Activated effector memory CD4-positive, alpha-beta T cell treated with Interleukin-2 at 50 U/mL for 16 hours (primary cell): ENCODE data around the gene SOX6.

Source experiments
- DNase-seq: peaks from one replicate; pipeline ENCODE4 v3.0.0-alpha.2; 2020

Gene SOX6

GRCh38 chr11:16363706-16364105 lies 7.4 kb upstream of the SOX6 start:
- DNase-seq = no peak

DNA sequence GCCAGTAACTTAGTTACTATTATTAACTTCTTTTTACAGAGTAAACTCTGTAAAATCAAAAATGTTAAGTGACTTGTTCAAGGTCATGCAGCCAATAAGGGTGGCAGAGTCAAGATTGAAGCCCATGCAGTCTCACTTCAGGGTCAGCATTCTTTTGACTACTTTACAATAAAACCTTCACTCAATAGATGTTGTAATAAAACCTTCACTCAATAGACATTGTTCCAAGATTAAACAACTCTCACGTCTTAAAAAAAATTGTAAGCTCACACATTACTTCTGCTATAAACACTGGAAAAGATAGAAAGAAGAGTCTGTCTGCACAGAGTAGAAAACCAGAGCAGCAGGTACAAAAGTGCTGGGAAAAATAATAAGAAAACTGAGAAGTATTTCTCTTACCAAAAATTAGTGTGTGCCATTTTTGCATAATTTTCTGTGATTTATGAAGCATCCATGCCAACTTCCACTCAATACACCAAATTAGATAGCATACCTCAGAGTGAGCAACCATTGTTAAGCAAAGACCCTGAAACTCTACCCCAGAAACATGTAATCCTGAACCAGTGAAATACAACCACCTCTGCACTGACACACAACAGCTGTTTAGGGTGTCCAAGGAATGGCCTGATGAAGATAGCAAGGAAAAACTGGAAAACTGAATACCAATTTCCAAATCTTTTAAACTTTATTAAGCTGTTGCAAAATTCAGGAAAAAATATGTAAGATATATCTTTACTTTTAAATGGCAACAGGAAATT lies 4.9 kb upstream of the SOX6 start:
- DNase-seq = no peak

- DNase-seq = no peak
Measured at GRCh38 chr11:16359369-16359768, 3.0 kb upstream of the SOX6 start.

DNA sequence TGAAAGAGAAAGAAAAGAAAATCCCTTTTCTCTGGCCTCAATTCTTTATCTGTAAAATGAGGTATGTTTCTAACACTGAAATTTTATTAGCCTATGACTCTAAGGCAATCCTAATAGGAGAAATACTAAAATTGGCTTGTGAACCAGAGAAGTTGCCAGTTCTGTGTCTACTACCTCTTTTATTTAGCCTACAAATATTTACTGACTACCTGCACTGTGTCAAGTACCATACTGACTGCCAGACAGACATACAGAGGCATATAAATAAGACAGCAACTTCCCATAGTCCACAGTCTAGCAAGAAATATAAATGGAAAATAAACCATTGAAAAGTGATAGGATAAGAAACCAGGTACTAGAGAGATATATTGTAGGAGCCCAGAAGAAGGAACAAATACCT lies 2.4 kb upstream of the SOX6 start:
- no peak for DNase-seq

DNA sequence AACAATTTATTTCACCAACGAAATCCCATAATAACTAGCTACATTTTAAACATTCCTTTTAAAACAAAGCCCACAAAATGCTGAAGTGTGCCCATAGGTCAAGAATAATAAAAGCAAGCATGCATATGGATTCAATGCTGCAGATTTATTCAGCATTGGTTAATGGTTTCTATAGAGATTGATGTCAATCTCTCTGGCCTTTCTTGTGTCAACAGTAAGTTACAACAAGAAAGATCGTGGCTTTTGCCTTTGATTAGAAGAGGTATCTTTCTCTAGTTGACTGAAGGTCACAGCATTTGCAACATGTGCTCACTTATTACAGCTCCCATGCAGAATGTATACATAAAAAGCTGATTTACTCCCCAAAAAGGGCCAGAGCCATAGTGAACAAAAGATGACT lies 1.4 kb upstream of the SOX6 start:
- DNase-seq = no peak

DNA sequence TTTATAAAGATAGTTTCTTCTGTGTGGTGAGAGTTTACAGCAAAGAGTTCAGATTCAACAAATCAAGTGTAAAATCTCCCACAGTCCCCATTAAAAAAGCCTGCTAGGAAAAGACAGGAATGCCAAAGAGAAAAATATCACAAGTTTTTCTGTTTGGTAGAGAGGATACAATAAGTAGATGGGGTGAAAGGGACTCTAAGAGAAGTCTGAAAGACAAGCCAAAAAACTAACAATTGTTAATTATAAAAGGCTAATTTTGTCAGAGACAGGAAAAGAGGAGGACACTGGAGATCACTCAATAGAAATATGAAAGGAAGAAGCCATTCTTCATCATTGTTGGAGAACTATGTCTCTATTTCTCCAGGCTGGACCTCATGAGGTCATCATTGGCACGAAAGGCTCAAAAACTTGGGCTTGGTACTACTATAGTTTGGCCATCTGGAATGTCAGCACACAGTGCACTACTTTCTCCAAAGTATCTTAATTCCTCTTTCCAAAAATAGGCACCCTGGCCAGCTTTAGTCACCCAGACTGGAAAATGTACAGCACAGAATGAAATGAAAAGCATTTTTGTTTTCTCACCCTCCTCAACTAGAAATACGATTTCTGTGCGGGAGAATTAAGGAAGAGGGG lies 531 bp upstream of the SOX6 start:
- no peak for DNase-seq

- no peak for DNase-seq
Measured at GRCh38 chr11:16352707-16353106, 3.6 kb downstream of the SOX6 start.

- no peak for DNase-seq
Measured at GRCh38 chr11:16350125-16350524, 6.2 kb downstream of the SOX6 start.

DNA sequence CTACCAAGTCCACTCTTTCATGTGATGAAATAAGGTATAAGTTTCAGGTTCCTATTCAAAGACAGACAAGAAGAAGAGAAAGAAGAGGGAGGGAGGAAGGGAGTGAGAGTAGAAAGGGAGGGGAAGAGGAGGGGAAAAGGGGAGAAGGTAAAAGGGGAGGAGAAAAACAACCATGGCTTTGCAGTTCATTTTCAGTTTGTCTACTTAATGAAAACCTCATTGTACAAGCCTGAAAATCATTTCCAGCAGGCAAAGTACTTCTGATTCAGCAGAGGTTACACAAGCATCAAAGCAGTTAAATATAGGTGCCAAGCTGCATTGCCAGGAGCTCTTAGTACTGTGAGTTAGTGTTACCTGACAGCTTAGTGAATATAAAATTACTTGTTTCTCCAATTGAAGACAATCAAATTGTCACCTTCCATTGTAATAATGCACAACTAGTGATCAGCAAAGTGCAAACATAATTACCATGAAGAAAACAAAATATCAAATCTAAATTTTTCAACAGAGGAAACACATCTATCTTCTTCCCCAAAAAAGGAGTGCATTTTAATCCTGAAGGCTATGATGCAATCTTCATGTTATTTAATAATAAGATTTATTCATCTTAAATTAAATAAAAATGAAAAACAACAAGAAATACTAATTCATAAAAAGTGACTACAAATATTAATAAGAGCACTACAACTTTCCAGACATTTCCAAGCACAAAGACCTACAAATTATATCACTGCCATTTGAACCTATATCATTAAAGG lies 8.2 kb downstream of the SOX6 start:
- DNase-seq = no peak

DNA sequence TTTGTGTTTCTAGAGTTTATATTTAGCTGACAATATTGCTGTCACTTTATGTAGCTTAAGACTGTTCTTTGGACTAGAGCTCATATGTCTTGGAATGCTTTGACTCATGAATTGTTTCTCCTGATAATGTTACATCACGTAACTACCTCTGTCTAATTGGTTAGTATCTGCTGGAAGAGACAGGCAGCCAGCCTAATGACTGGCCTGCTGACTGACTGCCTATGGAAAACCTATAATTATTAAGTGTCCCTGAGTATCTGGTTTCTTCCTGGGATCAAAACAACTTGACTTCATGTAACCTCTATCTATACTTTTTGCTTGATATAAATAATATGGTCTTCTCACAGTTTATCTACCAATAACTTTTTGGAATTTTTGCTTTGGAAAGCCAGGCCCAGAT lies 9.4 kb downstream of the SOX6 start:
- no peak for DNase-seq

DNA sequence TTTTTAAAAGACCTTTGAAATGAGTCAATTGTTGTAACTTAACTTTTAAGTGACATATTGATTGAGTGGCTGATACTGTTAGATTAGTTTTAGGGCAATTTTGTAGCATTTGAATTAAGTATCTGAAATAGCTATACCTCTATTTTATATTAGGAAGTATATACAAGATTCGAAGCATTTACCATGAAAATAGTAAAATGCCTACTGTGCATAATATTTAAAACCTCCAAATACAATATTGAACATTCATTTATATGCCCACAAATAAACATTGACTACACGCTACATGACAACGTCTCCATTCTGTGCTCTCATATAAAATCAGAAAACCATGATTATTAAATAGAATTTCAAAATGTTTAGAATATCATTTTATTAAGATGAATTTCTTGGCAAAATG lies 14.5 kb downstream of the SOX6 start:
- DNase-seq = no peak

DNA sequence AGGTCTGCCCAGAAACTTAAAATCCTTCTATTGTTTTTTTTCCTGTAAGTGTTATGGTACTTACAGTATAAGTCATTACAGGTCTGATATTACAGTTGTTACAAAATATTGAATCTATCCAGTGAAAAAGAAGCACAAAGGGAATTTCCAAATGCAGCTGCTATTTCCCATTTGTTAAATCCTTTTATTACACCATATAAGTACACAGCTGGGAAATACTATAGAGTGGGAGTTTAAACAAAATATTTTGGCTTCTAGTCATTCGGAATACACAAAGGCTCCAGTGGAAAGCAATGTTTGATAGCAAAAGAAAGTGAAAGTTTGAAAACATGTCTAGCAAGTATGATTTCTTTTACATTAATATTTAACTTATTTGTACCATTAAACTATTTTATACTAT lies 18.0 kb downstream of the SOX6 start:
- DNase-seq = no peak

DNA sequence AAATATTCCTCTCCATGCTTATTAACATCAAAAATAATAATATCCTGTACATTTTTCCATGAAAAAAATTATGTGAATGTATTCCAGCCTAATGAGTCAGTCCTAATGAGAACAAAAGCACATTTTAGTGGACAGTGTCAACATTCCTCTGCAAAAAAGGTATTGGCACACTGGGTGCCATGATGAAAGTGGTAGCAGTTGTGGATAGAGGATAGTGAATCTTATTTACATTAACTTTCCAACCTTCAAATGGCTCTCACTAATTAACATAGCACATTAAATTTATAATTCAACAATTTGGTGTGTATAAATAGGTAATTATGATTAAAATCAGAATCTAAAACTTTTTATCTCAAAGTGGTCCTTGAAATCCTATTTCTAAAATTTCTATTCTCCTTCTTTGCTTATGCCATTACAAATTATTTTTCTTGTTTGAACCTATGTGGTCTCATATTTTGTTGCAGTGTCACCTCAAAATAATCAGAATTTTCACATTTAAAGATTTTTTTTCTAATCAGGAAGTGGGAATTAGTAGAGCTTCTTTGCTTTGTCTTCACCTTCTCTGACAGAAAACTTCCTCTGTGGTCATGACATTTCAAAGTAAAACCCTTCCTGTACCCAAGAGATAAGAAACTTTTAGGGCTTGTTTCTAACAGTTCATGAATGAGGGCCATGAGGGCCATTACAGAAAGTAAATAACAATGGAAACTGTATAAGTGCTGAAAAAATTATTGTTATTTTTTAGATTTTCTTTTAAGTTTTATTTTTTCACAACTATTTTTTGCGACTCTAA lies 18.7 kb downstream of the SOX6 start:
- no peak for DNase-seq

GRCh38 chr11:16336721-16337120 lies 19.6 kb downstream of the SOX6 start:
- no peak for DNase-seq

- no peak for DNase-seq
Measured at GRCh38 chr11:16336204-16336603, 20.1 kb downstream of the SOX6 start.

GRCh38 chr11:16335236-16335962 lies 20.9 kb downstream of the SOX6 start:
- DNase-seq = no peak

GRCh38 chr11:16326679-16327297 lies 29.6 kb downstream of the SOX6 start:
- DNase-seq = no peak

DNA sequence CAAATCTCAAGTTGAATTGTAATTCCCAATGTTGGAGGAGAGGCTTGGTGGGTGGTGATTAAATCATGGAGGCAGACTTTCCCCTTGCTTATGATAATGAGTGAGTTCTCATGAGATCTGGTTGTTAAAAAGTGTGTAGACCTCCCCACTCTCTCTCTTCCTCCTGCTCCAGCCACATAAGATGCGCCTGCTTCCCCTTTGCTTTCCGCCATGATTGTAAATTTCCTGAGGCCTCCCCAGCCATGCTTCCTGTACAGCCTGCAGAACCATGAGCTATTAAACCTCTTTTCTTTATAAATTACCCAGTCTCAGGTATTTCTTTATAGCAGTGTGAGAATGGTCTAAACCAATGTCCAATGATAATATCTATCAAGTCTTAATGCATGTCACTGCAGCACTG lies 34.2 kb downstream of the SOX6 start:
- DNase-seq = no peak

- DNase-seq = no peak
Measured at GRCh38 chr11:16321148-16321547, 35.2 kb downstream of the SOX6 start.

DNA sequence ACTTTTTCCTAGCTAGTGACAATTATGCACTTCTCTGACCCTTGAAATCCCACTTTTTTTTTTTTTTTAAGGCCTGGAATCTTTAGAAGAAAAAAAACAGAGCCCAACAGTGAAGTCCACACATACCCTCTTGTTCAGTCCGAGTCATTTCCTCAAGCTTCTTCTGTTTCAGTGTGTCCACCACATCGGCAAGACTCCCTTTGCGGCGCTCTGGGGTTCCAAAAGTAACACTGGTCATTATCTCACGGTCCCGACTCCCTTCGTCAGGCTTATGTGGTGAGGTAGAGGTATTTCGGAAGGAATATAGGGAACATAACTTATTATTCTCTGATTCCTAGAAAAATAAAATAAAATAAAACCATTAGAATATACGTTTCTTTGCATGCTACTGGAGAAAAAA lies 38.0 kb downstream of the SOX6 start:
- no peak for DNase-seq

GRCh38 chr11:16317712-16318111 lies 38.6 kb downstream of the SOX6 start:
- DNase-seq = no peak

- no peak for DNase-seq
Measured at GRCh38 chr11:16313846-16314245, 42.5 kb downstream of the SOX6 start.
